ENCODE data around the gene ASH1L.

GRCh38 chr1:155454096-155454495, 108.5 kb downstream of the ASH1L start:
- TF ChIP-seq REST (IDR thresholded peaks at IDR 0.05; ENCODE audit: insufficient replicate concordance, low read depth) (no peak), CTCF (IDR thresholded peaks at IDR 0.05; ENCODE audit: insufficient read depth, low read length) (no peak), POLR2AphosphoS5 (IDR thresholded peaks at IDR 0.05; ENCODE audit: low read depth) (no peak)
